Adipocyte (in vitro differentiated cells): ENCODE results near the gene CC2D1A.

ENCODE experiments used
- DNase-seq: peaks from one replicate; pipeline ENCODE4 v3.0.0-alpha.2; 2015; ENCODE audit warnings: low read depth
- H3K27me3 ChIP-seq: replicated peaks from 2 replicates; pipeline ENCODE4 v1.7.0; 2013; ENCODE audit warnings: mild to moderate bottlenecking, low read length, moderate library complexity; ENCODE audit not compliant: control insufficient read depth, insufficient read depth
- H3K36me3 ChIP-seq: 2 replicates; pipeline ENCODE4 v1.7.0; 2013; ENCODE audit warnings: low read length, mild to moderate bottlenecking, moderate library complexity; ENCODE audit not compliant: control insufficient read depth, insufficient read depth, severe bottlenecking
- H3K4me1 ChIP-seq: 2 replicates; pipeline ENCODE4 v1.7.0; 2013; ENCODE audit warnings: mild to moderate bottlenecking, low read length, moderate library complexity; ENCODE audit not compliant: control insufficient read depth, insufficient read depth
- H3K4me3 ChIP-seq: 2 replicates; pipeline ENCODE4 v1.7.0; 2013; ENCODE audit warnings: mild to moderate bottlenecking, low read length, moderate library complexity
- H3K9ac ChIP-seq: 2 replicates; pipeline ENCODE4 v1.7.0; 2013; ENCODE audit warnings: mild to moderate bottlenecking, low read length, moderate library complexity
- H3K9me3 ChIP-seq: 2 replicates; pipeline ENCODE4 v1.7.0; 2013; ENCODE audit warnings: mild to moderate bottlenecking, low read length, moderate library complexity; ENCODE audit not compliant: control insufficient read depth

The CC2D1A gene

DNA sequence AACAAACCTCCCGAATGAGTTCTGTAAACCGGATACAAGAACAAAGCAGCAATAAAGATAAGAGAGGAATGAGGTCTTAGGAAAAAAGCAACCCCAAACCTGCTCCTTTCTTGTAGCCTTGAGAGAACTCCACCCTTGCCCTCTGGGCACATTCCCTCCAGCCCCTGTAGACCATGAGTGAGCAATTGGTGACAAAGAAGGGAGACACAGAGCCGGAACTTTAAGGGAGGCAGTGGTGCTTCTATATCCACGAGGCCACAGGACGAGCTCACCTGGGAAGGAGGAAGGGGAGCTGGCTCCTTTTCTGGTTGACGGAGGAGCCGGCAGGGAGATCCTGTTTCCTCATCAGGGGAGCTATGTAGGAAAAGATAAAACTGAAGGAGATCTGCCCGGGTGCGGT, 13.1 kb upstream of the CC2D1A start:
- Histone ChIP-seq H3K36me3 (no peaks in the 10 kb centered on the region), H3K9ac (no peak overlapping the region), H3K27me3 (no peaks in the 10 kb centered on the region), H3K9me3 (no peaks in the 10 kb centered on the region), H3K4me3 (no peak overlapping the region), H3K4me1 (no peaks in the 10 kb centered on the region)
- no peak for DNase-seq

GRCh38 chr19:13894552-13894951, 11.4 kb upstream of the CC2D1A start:
- Histone ChIP-seq H3K36me3 (no peaks in the 10 kb centered on the region), H3K9me3 (no peaks in the 10 kb centered on the region), H3K4me1 (no peaks in the 10 kb centered on the region), H3K4me3 (no peak overlapping the region), H3K27me3 (no peaks in the 10 kb centered on the region), H3K9ac (no peak overlapping the region)
- DNase-seq = no peak

- H3K9ac ChIP-seq = no peak overlapping the region
- DNase-seq = no peak
- H3K4me1 ChIP-seq = no peaks in the 10 kb centered on the region
- no peaks in the 10 kb centered on the region for H3K36me3 ChIP-seq
- H3K27me3 ChIP-seq = no peaks in the 10 kb centered on the region
- no peak overlapping the region for H3K4me3 ChIP-seq
- no peaks in the 10 kb centered on the region for H3K9me3 ChIP-seq
These were observed 9.8 kb upstream of the CC2D1A start for GRCh38 chr19:13896227-13896626.

- Histone ChIP-seq H3K9ac (no peak overlapping the region), H3K4me3 (no peak overlapping the region), H3K4me1 (no peaks in the 10 kb centered on the region), H3K9me3 (no peaks in the 10 kb centered on the region), H3K36me3 (no peaks in the 10 kb centered on the region), H3K27me3 (no peaks in the 10 kb centered on the region)
- DNase-seq = no peak
These were observed 6.6 kb upstream of the CC2D1A start for GRCh38 chr19:13899393-13899792.

DNA sequence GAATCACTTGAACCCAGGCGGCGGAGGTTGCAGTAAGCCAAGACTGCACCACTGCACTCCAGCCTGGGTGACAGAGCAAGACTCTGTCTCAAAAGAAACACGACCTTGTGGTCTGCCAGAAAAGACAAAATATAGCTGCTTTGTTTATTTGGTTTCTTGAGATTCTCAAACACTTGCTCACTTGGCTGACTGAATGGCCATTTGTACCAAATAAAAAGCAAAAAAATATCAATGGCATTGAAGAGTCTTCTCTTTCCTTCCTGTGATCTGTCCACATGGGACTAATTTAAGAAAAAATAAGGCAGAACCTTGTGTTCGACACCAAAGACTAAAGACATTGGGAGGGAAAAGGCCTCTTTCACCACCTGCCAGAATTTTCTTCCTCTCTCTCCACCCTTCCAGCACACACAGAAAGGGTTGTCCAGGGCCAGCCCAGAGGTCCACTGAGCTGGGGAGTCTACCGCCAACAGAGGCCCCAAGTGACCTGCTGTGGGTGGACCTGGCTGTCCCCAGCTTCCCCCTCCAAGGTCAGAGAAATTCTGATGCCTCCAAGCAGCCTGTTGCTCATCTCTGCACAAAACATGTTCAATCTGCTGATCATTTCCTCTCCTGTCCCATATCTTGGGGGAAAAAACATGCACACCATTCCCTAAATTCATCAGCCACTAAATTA, 6.0 kb upstream of the CC2D1A start:
- Histone ChIP-seq H3K27me3 (no peaks in the 10 kb centered on the region), H3K9me3 (no peaks in the 10 kb centered on the region), H3K4me1 (no peaks in the 10 kb centered on the region), H3K36me3 (no peaks in the 10 kb centered on the region), H3K9ac (no peak overlapping the region), H3K4me3 (no peak overlapping the region)
- peak; percentile 13 for DNase-seq

- no peak overlapping the region for H3K9ac ChIP-seq
- H3K27me3 ChIP-seq = no peaks in the 10 kb centered on the region
- H3K4me3 ChIP-seq = no peak overlapping the region
- DNase-seq = peak; percentile 26
- no peaks in the 10 kb centered on the region for H3K9me3 ChIP-seq
- H3K4me1 ChIP-seq = peaks cover 9% of the 10 kb centered on the region
- no peaks in the 10 kb centered on the region for H3K36me3 ChIP-seq
These were observed 2.9 kb upstream of the CC2D1A start for GRCh38 chr19:13902993-13903555.

DNA sequence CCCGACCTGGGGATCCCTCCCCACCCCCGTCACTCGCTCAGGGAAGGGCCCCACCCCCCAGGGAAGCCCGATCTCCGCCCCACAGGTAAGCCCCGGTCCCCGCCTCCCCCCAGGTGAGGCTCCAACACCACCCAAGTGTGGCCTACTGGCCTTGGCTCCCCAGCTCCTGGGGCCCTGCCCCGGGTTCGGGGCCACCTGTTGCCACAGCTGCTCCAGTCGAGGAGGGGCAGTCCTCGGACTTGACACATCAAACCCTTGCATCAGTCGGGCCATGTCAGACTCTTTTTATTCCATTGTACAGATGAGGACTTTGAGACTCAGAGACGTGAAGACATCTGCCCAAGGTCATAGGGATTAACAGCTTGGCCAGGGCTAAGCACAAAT, 512 bp downstream of the CC2D1A start:
- Histone ChIP-seq H3K4me1 (peaks cover 9% of the 10 kb centered on the region), H3K36me3 (peaks cover 3% of the 10 kb centered on the region), H3K4me3 (peak overlapping the region; percentile 89), H3K27me3 (no peaks in the 10 kb centered on the region), H3K9me3 (no peaks in the 10 kb centered on the region), H3K9ac (peak overlapping the region; percentile 90)
- peak; percentile 31 for DNase-seq

DNA sequence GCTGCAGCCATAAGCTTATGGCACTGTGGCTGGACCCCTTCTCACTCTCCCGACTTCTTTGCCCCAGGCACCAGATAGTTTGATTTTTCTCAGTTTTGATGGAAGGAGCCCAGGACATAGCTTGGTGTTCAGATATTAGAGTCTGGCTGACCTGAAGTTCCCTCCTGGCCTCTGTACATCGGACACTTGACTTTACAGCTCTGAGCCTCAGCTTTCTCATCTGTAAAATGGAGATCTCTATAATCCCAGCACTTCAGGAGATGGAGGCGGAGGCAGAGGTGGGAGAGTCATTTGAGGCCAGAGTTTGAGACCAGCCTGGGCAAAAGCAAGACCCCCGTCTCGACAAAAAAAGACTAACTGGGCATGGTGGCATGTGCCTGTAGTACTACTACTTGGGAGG, 909 bp downstream of the CC2D1A start:
- no peak for DNase-seq
- Histone ChIP-seq H3K9ac (peak overlapping the region; percentile 90), H3K27me3 (no peaks in the 10 kb centered on the region), H3K4me3 (peak overlapping the region; percentile 89), H3K36me3 (peaks cover 3% of the 10 kb centered on the region), H3K9me3 (no peaks in the 10 kb centered on the region), H3K4me1 (peaks cover 9% of the 10 kb centered on the region)

- H3K4me1 ChIP-seq = peaks cover 9% of the 10 kb centered on the region
- no peaks in the 10 kb centered on the region for H3K9me3 ChIP-seq
- no peak overlapping the region for H3K9ac ChIP-seq
- H3K27me3 ChIP-seq = no peaks in the 10 kb centered on the region
- peaks cover 16% of the 10 kb centered on the region for H3K36me3 ChIP-seq
- H3K4me3 ChIP-seq = no peak overlapping the region
- DNase-seq = no peak
These were observed 2.7 kb downstream of the CC2D1A start for GRCh38 chr19:13908674-13909073.

DNA sequence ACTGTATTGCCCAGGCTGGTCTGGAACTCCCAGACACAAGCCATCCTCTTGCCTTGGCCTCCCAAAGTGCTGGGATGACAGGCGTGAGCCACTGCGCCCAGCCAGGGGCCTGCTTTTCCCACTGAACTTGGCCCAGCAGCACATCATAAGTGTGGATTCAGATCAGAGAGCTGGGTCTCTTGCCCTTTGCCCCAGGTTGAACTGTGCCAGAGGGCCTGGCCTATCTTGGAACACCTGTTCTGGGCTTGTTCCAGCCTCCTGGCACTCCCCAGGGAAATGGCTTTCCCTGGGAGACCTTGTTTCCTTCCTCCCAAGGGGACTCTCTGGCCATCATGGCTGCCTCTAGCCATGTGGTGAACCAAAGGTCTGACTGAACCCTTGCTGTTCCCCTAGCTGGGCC, 3.4 kb downstream of the CC2D1A start:
- H3K4me1 ChIP-seq = peaks cover 9% of the 10 kb centered on the region
- H3K4me3 ChIP-seq = no peak overlapping the region
- DNase-seq = no peak
- no peaks in the 10 kb centered on the region for H3K9me3 ChIP-seq
- H3K36me3 ChIP-seq = peaks cover 18% of the 10 kb centered on the region
- H3K27me3 ChIP-seq = no peaks in the 10 kb centered on the region
- H3K9ac ChIP-seq = no peak overlapping the region

GRCh38 chr19:13913352-13913751, 7.4 kb downstream of the CC2D1A start:
- H3K9ac ChIP-seq = no peak overlapping the region
- no peaks in the 10 kb centered on the region for H3K27me3 ChIP-seq
- H3K9me3 ChIP-seq = no peaks in the 10 kb centered on the region
- H3K36me3 ChIP-seq = peaks cover 33% of the 10 kb centered on the region
- no peak overlapping the region for H3K4me3 ChIP-seq
- no peaks in the 10 kb centered on the region for H3K4me1 ChIP-seq
- no peak for DNase-seq

DNA sequence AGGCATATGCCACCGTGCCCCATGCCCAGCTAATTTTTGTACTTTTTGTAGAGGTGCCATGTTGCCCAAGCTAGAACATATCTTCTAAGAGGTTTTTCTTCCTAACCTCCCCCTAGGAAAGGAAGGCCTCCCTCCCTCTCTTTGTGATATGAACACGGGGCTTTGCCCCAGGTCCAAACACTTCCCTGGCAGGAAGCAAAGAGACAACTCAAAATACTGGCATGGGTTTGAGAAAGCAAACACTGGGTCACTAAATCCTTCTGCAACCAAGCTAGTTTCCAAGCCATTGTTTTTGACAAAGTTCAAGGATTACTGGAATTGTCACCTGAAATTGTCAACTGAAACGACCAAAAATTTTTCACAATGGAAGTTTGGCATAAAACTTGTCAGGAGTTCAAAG, 8.8 kb downstream of the CC2D1A start:
- no peak overlapping the region for H3K9ac ChIP-seq
- H3K9me3 ChIP-seq = no peaks in the 10 kb centered on the region
- H3K4me3 ChIP-seq = no peak overlapping the region
- no peak for DNase-seq
- no peaks in the 10 kb centered on the region for H3K27me3 ChIP-seq
- peaks cover 33% of the 10 kb centered on the region for H3K36me3 ChIP-seq
- H3K4me1 ChIP-seq = no peaks in the 10 kb centered on the region
